Measurements from ENCODE around the gene KCNG3. TPM values are rescaled to one million over a fixed set of nuclear protein-coding genes. Genes with fewer than 3 reads are reported as not detected.

Gene KCNG3
- total RNA-seq, 1 experiment from 2014 or later = 1.3 TPM

DNA sequence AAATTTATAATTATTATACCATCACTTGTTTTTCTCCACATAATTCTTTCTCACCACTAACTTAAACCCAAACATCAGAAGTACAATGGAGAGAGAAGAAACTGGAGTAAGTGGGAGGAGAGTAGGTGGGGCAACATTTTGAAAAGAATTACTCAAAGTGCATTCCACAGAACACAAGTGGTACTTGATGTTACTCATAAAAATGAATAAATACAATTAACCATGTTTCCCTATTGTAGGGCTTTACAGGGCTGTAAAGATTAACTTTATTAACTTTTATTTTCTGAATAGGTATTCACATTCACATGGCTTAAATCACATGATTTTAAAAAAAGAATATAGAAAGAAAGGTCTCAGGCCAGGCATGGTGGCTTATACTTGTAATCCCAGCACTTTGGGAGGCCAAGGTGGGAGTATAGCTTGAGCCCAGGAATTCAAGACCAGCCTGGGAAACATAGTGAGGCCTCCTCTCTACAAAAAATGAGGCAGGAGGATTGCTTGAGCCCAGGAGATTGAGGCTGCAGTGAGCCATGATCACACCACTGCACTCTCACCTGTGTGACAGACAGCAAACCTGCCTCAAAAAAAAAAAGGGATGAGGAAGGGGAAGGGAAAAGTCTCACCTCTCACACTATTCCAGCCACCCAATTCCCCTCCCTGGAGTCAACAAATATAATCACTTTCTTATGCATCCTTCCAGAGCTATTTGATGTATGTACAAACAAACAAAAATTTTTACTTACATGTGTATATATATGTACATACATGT, 47.1 kb downstream of the KCNG3 start:
- H3K4me2 ChIP-seq = no peak overlapping the region
- no peaks in the 10 kb centered on the region for H3F3A ChIP-seq (ENCODE audit: insufficient read depth, low read depth)
- H3K9me3 ChIP-seq (ENCODE audit: insufficient read depth, low read depth) = no peaks in the 10 kb centered on the region
- no peaks in the 10 kb centered on the region for H3K36me3 ChIP-seq (ENCODE audit: low read depth)
- no peaks in the 10 kb centered on the region for H3K79me2 ChIP-seq (ENCODE audit: low read depth)
- no peak overlapping the region for H3K27ac ChIP-seq
- H2AFZ ChIP-seq = no peak overlapping the region
- DNase-seq = no peak
- no peak overlapping the region for H3K4me3 ChIP-seq
- no peaks in the 10 kb centered on the region for H3K4me1 ChIP-seq (replicated peaks; ENCODE audit: insufficient read depth)
- ChIA-PET CTCF (no interaction called here), POLR2A (ENCODE audit: unreplicated experiment) (no interaction called here)
- H4K20me1 ChIP-seq (ENCODE audit: insufficient read depth) = no peaks in the 10 kb centered on the region
- TF ChIP-seq, protein P1, sequence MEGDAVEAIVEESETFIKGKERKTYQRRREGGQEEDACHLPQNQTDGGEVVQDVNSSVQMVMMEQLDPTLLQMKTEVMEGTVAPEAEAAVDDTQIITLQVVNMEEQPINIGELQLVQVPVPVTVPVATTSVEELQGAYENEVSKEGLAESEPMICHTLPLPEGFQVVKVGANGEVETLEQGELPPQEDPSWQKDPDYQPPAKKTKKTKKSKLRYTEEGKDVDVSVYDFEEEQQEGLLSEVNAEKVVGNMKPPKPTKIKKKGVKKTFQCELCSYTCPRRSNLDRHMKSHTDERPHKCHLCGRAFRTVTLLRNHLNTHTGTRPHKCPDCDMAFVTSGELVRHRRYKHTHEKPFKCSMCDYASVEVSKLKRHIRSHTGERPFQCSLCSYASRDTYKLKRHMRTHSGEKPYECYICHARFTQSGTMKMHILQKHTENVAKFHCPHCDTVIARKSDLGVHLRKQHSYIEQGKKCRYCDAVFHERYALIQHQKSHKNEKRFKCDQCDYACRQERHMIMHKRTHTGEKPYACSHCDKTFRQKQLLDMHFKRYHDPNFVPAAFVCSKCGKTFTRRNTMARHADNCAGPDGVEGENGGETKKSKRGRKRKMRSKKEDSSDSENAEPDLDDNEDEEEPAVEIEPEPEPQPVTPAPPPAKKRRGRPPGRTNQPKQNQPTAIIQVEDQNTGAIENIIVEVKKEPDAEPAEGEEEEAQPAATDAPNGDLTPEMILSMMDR (conservative IDR thresholded peaks at IDR 0.05) = no peak
- TF ChIP-seq EZH2 (IDR thresholded peaks at IDR 0.05; ENCODE audit: low read depth) = no peak
- BruUV-seq (replicated peaks) = no TSS peak
- no peaks in the 10 kb centered on the region for H3K9me2 ChIP-seq (ENCODE audit: insufficient read depth)
- intact Hi-C loops (cut with micrococcal nuclease; ENCODE audit: unreplicated experiment) = no loop called here
- H3K27me3 ChIP-seq (ENCODE audit: insufficient read depth, low read depth) = no peaks in the 10 kb centered on the region

- DNase-seq = no peak
- H3K79me2 ChIP-seq (ENCODE audit: low read depth) = no peaks in the 10 kb centered on the region
- H3K27ac ChIP-seq = no peak overlapping the region
- intact Hi-C loops (cut with micrococcal nuclease; ENCODE audit: unreplicated experiment) = no loop called here
- TF ChIP-seq, protein P1 (conservative IDR thresholded peaks at IDR 0.05) = no peak
- no peak for TF ChIP-seq EZH2 (IDR thresholded peaks at IDR 0.05; ENCODE audit: low read depth)
- ChIA-PET POLR2A (ENCODE audit: unreplicated experiment) (interaction anchor here (0.6 kb wide), 1 partner anchor 167 kb away, joined by 7 read pairs; no protein-coding TSS in a partner anchor), CTCF (no interaction called here)
- H3K9me3 ChIP-seq (ENCODE audit: insufficient read depth, low read depth) = no peaks in the 10 kb centered on the region
- BruUV-seq (replicated peaks) = no TSS peak
- no peaks in the 10 kb centered on the region for H4K20me1 ChIP-seq (ENCODE audit: insufficient read depth)
- no peak overlapping the region for H3K4me3 ChIP-seq
- no peaks in the 10 kb centered on the region for H3F3A ChIP-seq (ENCODE audit: insufficient read depth, low read depth)
- no peak overlapping the region for H2AFZ ChIP-seq
- H3K4me1 ChIP-seq (replicated peaks; ENCODE audit: insufficient read depth) = no peaks in the 10 kb centered on the region
- no peak overlapping the region for H3K4me2 ChIP-seq
- H3K36me3 ChIP-seq (ENCODE audit: low read depth) = no peaks in the 10 kb centered on the region
- no peaks in the 10 kb centered on the region for H3K9me2 ChIP-seq (ENCODE audit: insufficient read depth)
- H3K27me3 ChIP-seq (ENCODE audit: insufficient read depth, low read depth) = no peaks in the 10 kb centered on the region
These were observed 49.9 kb downstream of the KCNG3 start for GRCh38 chr2:42443718-42444399.

- intact Hi-C loops (cut with micrococcal nuclease; ENCODE audit: unreplicated experiment) = no loop called here
- BruUV-seq (replicated peaks) = no TSS peak
- POLR2A ChIA-PET (ENCODE audit: unreplicated experiment) = interaction anchor here (0.6 kb wide), 1 partner anchor 149 kb away, joined by 6 read pairs; no protein-coding TSS in a partner anchor
These were observed 51.0 kb downstream of the KCNG3 start for GRCh38 chr2:42442774-42443173.

More at GRCh38 chr2:42442774-42443173, 51.0 kb downstream of the KCNG3 start:
- CTCF ChIA-PET = no interaction called here
- H3F3A ChIP-seq (ENCODE audit: insufficient read depth, low read depth) = no peaks in the 10 kb centered on the region
- no peaks in the 10 kb centered on the region for H4K20me1 ChIP-seq (ENCODE audit: insufficient read depth)
- H3K4me1 ChIP-seq (replicated peaks; ENCODE audit: insufficient read depth) = no peaks in the 10 kb centered on the region
- H3K27me3 ChIP-seq (ENCODE audit: insufficient read depth, low read depth) = no peaks in the 10 kb centered on the region
- H2AFZ ChIP-seq = no peak overlapping the region
- H3K4me3 ChIP-seq = no peak overlapping the region
- DNase-seq = no peak
- no peaks in the 10 kb centered on the region for H3K9me3 ChIP-seq (ENCODE audit: insufficient read depth, low read depth)
- H3K9me2 ChIP-seq (ENCODE audit: insufficient read depth) = no peaks in the 10 kb centered on the region
- no peak for TF ChIP-seq EZH2 (IDR thresholded peaks at IDR 0.05; ENCODE audit: low read depth)
- TF ChIP-seq, protein P1 (conservative IDR thresholded peaks at IDR 0.05) = no peak
- H3K36me3 ChIP-seq (ENCODE audit: low read depth) = no peaks in the 10 kb centered on the region
- H3K79me2 ChIP-seq (ENCODE audit: low read depth) = no peaks in the 10 kb centered on the region
- no peak overlapping the region for H3K27ac ChIP-seq
- H3K4me2 ChIP-seq = no peak overlapping the region

Measured in PC-9 (cell line).